ENCODE results near the gene FAM174C.
"Not testable (repeated sequence)": the region's sequence is repeated elsewhere in the genome, so short reads cannot be mapped to it uniquely, and the experiment has no call there.

FAM174C gene

GRCh38 chr19:1307320-1307719 lies 32.0 kb downstream of the FAM174C start:
- DNase-seq, result no peak

GRCh38 chr19:1307755-1308303 lies 32.5 kb downstream of the FAM174C start:
- no peak for DNase-seq

DNA sequence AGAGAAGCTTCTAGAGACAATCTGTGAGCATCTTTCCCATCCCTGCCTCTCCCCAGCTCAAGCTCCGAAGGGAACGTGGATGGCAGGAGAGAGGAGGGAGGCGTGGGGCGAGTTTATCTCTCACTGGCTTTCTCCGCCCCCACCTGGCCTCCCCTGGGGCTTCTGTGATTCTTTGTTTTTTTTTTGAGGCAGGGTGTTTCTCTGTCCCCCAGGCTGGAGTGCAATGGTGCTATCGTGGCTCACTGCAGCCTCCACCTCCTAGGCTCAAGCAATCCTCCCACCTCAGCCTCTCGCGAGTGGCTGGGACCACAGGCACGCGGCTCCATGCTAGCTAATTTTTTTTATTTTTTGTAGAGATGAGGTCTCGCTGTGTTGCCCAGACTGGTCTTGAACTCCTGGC lies 33.4 kb downstream of the FAM174C start:
- no peak for DNase-seq

DNA sequence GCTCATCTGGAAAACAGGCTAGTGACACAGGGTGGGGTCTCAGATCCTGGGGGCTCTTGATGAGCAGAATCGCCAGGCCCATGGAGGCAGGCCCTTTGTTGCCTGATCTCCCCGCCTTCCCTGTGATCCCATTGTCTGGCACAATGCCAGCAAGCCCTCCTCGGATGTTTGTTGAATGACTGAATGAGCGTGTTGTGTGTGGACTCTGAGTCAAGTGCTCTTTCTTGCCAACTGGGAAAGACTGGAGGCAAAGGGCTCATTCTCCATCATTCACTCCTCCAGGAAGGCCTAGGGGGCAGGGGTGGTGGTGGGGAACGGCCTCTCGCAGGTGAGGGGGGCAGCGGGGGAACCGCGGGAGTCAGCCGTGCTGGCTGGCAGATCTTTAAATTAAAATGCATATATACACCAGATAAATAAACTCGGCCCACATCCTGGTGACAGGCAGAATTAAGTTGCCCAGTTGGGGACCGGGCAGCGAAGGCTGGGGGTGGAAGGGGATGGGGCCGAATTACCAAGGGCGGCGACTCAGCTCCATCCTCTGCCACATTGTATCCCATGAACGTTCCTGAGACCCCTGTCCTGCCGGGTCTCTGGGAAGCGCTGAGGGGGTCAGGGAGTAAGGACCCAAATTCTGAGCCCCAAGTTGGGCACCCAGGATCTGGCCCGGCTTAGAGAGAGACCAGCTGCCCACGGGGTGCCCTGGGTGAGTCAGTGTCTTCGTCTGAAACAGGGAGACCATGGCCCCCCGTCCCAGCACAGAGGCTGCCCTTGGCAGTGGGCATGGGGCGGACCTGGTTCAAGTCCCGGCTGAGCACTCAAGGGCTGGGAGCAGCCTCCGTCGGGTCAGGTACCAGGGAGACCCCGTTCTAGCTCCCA lies 34.9 kb downstream of the FAM174C start:
- no peak for DNase-seq

- no peak for DNase-seq
Observed at GRCh38 chr19:1310853-1311180, 35.5 kb downstream of the FAM174C start.

GRCh38 chr19:1311543-1312091 lies 36.3 kb downstream of the FAM174C start:
- no peak for DNase-seq

- DNase-seq, result no peak
Observed at GRCh38 chr19:1312767-1313694, 37.7 kb downstream of the FAM174C start.

- no peak for DNase-seq
Observed at GRCh38 chr19:1313695-1314613, 38.6 kb downstream of the FAM174C start.

DNA sequence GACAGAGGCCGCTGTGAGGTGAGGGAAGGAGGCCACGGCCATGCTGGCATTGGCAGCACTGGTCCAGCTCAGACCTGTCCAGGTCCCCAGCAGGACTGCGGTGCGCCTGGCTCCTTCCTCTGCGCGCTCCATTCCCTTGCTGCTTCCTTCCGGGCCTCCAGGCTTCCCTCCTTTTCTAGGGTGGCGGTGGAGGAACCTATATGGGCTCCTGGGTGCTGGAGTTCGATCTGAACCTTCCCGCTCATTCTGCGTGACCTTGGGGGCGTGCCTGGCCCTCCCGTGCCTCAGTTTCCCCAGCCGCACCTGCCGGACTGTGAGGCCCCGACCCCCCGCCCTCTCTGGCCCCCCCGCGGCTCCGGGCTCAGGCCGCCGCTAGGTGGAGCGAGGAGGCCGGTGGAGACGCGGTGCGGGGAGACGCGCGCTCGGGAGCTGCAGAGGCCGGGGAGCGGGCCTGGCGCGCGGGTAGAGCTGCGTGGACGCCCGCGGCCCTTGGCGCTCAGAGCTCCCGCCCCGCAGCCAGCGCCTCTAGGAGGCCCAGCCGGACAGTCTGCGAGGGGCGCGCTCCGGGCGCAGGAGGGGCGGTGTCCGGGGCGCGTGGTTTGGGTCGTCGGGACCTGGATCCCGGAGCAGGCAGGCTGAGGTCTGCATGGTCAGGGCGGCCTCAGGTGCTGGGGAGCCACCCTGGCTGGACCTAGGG lies 40.3 kb downstream of the FAM174C start:
- DNase-seq, result no peak

- no peak for DNase-seq
Observed at GRCh38 chr19:1316466-1316865, 41.1 kb downstream of the FAM174C start.

- no peak for DNase-seq
Observed at GRCh38 chr19:1317274-1318003, 42.1 kb downstream of the FAM174C start.

DNA sequence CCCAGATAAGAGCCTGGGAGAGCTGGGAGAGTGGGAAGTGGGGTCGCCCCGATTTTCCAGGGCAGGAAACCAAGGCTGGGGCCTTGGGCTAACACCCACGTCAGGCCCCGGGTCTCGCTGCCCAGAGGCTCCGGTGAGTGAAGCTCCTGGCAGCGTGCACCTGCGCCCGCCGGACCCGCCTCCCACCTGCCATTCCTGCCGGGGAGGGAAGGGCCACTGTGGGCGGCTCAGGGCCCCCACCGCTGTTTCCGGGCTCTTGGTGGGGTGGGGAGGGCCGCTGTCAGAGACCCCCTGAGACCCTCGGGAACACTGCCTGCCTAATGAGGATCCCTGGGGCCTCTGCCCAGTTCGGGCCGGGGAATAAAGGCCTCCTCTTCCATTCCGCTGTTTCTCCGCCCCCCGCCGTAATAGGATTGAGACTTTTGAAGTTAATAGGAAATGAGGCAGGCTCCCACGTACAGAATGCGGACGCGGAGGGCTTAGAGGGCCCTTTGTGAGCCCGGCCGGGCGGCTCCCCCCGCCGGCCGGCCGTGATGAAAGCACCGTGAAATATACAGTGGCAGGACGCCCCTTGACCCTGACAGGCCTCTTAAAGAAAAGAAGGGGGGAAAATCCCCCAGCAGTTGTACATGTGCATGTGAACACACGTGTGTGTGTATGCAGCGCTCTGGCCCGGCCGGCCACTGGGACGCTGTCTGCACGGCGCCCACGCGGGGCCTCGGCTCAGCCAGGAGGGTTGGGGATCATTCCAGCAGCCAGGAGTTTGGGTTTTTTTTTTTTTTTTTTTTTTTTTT lies 43.5 kb downstream of the FAM174C start:
- no peak for DNase-seq

DNA sequence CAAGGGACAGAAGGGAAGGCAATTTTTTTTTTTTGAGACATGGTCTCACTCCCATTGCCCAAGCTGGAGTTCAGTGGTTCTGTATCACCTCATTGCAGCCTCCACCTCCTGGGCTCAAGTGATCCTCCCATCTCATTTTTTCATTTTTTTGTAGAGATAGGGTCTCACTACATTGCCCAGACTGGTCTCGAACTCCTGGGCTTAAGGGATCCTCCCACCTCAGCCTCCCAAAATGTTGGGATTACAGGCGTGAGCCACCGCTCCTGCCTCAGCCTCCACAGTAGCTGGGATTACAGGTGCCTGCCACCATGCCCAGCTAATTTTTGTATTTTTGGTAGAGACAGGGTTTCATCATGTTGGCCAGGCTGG lies 44.9 kb downstream of the FAM174C start:
- DNase-seq, result not testable (repeated sequence)

DNA sequence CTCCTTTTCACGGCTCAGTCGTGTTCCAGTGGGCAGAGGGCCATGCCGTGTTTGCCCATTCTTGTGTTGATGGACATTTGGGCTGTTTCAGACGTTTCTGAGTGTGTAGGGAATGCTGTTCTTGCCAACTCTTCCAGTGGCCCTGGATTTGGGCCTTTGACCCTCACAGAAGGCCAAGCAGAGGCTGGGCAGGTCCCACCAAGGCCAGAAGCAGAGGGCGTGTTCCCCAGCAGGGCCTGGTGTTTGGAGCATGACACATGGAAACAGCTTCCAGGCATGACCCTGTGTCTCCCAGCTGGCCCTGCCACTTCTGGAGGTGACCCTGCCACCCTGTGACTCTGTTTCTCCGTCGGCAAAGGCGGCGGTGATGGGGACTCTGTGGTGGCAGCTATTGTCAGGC lies 46.2 kb downstream of the FAM174C start:
- DNase-seq, result no peak

DNA sequence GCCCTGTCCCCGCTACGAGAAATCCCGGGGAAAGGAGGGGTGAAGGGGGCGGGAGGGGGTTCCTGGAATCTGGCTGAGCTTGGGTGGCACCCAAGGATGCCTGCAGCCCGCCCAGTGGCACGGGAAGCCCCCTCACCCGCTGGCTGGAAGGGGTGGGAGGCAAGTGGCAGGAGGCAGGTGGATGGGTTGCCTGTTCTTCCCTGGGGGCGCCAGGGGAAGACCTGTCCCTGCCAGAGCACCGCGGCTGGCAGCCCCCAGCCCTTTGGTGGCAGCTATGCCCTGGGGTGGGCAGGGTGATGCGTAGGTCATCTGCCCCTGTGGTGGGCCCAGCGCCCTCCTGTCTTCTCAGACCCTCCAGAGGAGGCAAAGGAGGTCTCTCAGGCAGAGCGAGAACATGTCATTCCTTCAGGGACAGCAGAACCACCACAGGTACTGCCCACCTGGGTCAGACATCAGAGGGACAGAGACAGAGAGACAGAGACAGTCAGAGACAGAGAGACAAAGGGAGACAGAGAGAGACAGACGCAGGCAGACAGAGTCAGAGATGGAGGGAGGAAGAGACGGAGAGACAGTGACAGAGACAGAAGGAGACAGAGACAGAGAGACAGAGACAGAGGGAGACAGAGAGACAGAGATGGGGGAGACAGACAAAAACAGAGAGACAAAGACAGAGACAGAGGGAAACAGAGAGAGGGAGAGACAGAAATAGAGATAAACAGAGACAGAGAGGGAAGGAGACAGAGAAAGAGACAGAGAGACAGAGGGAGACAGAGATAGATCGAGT lies 47.1 kb downstream of the FAM174C start:
- no peak for DNase-seq

GRCh38 chr19:1324249-1324805 lies 49.0 kb downstream of the FAM174C start:
- no peak for DNase-seq

DNA sequence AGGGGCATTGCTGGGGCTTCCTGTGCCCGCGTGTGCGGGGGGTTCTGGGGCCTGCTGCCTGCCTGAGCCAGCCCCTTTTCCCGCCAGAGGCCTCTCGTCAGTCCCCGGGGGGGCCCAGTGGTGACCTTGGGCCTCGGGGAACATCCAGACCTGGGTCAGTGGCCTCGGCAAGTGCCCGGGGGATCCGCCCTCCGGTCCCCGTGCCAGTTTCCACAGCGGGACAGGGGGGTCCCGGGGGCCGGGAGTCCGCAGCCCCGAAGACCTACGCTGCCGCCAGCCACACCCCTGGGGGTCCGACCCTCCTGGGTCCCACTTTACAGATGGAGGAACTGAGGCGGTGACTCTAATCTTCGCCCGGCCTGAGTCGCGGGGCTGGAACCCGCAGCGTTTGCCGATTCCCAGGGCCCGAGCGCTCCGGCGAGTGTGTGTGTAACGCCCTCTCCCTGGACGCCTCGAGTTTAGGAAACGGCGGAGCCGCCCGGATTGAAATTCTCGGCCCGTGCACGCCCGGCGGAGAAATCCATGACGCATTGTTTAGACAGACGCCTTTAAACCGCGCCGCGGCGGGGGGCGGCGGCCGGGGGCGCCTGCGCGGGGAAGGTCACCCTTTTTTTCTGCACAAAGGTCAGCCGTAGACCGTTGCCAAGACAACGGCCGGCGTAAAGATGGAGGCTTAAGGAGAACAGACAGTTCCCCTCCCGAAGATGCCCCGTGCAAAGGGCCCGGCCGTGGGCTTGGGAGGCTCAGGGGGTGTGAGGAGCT lies 49.7 kb downstream of the FAM174C start:
- DNase-seq, result no peak

All from T-helper 1 cell (primary cell).